Stimulated activated memory B cell treated with anti-CD40 and anti-IgM and Interleukin-4, amounts not matched to agents 10 μg/mL and 1 μg/mL and 100 μg/mL, for 72 hours (primary cell): Measurements from ENCODE around the gene MAP3K20.

Experiments used
- ATAC-seq: fragments of 150-1000 bp; cut with Tn5 transposase; 2 replicates; pipeline ENCODE4 v1.10.0; 2021
- H3K27ac Mint-ChIP-seq: one replicate; pipeline ENCODE4 v1.8.0; 2022; ENCODE audit warnings: mild to moderate bottlenecking, mixed read lengths
- H3K27me3 Mint-ChIP-seq: one replicate; pipeline ENCODE4 v1.8.0; 2022; ENCODE audit warnings: mixed read lengths
- H3K36me3 Mint-ChIP-seq: one replicate; pipeline ENCODE4 v1.8.0; 2022; ENCODE audit warnings: mixed read lengths
- H3K4me1 Mint-ChIP-seq: one replicate; pipeline ENCODE4 v1.8.0; 2022; ENCODE audit warnings: mixed read lengths
- H3K4me3 Mint-ChIP-seq: one replicate; pipeline ENCODE4 v1.8.0; 2022; ENCODE audit warnings: mild to moderate bottlenecking, moderate library complexity, mixed read lengths
- H3K9me3 Mint-ChIP-seq: one replicate; pipeline ENCODE4 v1.8.0; 2022; ENCODE audit warnings: mixed read lengths

The MAP3K20 gene

GRCh38 chr2:173311844-173312606 is 236.4 kb downstream of the MAP3K20 start:
- H3K27ac Mint-ChIP-seq = no peak overlapping the region
- H3K4me3 Mint-ChIP-seq = no peak overlapping the region
- H3K27me3 Mint-ChIP-seq = peaks cover 9% of the 10 kb centered on the region
- ATAC-seq = no peak
- H3K9me3 Mint-ChIP-seq = no peaks in the 10 kb centered on the region
- peaks cover 9% of the 10 kb centered on the region for H3K4me1 Mint-ChIP-seq
- no peaks in the 10 kb centered on the region for H3K36me3 Mint-ChIP-seq
